Esophagus squamous epithelium (tissue), 4 donors: ENCODE measurements around the gene HPS6.

ENCODE experiments used
- CTCF ChIP-seq, 6 experiments: fragments of 450-650 bp in 4 of 6; fragments of 200-600 bp in 2 of 6; sonication (generic) in 2 of 6; IDR thresholded peaks; one replicate each; pipeline ENCODE4 v1.5.1; 2016 to 2019; ENCODE audit warnings: antibody characterized with exemption in 6 of 6, mild to moderate bottlenecking in 4 of 6, moderate library complexity in 4 of 6
- POLR2A ChIP-seq, 4 donors: fragments of 450-650 bp; IDR thresholded peaks; one replicate each; pipeline ENCODE4 v1.6.1; 2017; ENCODE audit warnings: antibody characterized with exemption in 4 of 4, mild to moderate bottlenecking in 4 of 4, moderate library complexity in 3 of 4

- TF ChIP-seq CTCF (IDR thresholded peaks at IDR 0.05) (no peak), POLR2A (IDR thresholded peaks at IDR 0.05) (no peak)
These were observed 1.4 kb downstream of the HPS6 start for GRCh38 chr10:102066399-102067088.
